NCI-H1417 treated with DMSO at 0.1 percent for 48 hours (cell line): ENCODE data around the gene GNAT1.

Experiments
- DNase-seq: peaks from one replicate; lab custom pipeline; 2025; lab: John Stamatoyannopoulos, UW

GNAT1 gene

DNA sequence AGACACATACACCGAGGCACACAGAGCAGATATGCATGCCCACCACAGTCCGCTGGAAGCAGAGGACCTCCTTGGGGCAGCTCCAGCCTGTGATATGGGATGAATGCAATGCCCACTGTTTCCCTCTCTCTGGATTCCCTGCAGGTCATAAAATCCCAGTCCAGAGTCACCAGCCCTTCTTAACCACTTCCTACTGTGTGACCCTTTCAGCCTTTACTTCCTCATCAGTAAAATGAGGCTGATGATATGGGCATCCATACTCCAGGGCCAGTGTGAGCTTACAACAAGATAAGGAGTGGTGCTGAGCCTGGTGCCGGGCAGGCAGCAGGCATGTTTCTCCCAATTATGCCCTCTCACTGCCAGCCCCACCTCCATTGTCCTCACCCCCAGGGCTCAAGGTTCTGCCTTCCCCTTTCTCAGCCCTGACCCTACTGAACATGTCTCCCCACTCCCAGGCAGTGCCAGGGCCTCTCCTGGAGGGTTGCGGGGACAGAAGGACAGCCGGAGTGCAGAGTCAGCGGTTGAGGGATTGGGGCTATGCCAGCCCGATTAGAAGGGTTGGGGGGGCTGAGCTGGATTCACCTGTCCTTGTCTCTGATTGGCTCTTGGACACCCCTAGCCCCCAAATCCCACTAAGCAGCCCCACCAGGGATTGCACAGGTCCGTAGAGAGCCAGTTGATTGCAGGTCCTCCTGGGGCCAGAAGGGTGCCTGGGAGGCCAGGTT is at the start of gene GNAT1:
Gene GNAT1, plus strand, starts transcription at position 675 of the 725 bp plus-strand sequence. CDS start 116 bp downstream, outside the sequence.
- no peak for DNase-seq

GRCh38 chr3:50146316-50146901 is 45.0 kb upstream of the GNAT1 start:
- DNase-seq, result no peak

GRCh38 chr3:50147016-50147415 is 44.4 kb upstream of the GNAT1 start:
- no peak for DNase-seq

- no peak for DNase-seq
Observed at GRCh38 chr3:50147447-50147846, 44.0 kb upstream of the GNAT1 start.

- DNase-seq, result no peak
Observed at GRCh38 chr3:50147861-50148260, 43.5 kb upstream of the GNAT1 start.

GRCh38 chr3:50150404-50150750 is 41.0 kb upstream of the GNAT1 start:
- DNase-seq, result no peak

DNA sequence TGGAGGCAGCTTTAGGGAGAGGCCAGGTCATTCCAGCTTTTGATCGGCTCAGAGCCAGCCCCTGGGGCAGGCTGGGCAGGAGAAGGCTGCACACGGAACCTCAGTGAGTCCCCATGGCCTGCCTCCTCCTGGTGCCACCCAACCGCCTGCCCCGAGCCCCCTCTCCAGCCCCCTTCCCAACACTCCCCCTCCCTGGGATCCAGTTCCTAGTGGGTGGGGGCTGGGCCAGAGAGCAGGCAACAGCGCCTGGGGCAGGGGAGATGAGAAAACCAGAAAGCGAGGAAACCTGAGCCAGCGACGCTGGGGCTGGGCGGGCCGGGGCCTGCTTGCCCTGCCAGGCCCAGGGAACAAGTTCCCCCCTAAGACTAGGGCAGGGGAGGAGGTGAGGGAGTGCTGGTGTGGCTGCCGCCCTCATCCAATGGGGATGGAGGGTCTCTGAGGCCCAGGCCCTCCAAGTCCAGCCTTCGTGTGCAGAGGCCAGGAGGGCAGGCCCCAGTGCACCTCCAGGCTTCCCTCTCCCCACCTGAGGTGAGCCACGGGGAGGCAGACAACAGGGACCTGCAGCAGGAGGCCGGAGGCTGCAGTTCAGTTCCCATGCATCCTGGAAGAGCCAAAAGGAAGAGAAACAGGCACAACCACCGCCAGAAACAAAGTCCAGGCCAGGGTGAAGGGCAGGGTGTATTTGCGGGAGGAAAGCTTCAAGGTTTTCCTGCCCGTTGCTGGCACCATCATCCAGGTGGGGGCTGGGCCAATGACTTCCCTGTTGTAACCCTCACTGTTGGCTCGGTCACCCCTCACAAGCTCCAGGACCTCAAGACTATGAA is 40.3 kb upstream of the GNAT1 start:
- DNase-seq, result no peak

- no peak for DNase-seq
Observed at GRCh38 chr3:50151728-50152127, 39.7 kb upstream of the GNAT1 start.

DNA sequence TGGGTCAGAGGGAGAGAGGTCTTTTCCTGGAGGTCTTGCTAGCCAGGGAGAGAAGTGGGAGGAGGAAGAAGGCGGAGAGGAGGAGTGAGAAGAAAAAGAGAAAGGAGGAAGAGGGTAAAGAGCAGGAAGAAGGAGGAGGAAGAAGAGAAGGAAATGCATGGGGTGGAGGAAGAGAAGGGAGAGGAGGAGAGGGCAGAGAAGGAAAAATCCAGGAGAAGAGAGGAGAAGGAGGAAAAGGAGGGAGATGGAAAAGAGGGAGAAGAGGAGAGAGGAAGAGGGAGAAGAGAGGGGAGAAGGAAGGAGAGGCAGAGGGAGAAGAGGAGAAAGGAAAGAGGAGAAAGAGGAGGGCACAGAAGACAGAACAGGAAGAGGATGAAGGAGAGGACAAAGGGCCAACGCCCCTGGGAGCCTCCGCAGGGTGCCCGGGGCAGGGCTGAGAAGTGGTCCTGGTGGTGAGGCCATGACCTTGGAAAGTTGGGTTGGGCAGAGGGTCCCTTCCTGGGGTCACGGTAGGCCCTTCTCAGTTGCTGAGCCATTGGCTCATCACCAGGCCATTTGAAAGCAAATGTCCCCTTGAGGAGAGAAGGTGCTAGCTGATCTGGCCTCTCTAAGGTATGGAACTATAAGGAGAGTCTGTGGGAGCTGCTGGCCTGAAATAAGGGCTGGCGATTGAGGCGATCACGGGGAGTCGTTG is 37.5 kb upstream of the GNAT1 start:
- DNase-seq, result no peak

DNA sequence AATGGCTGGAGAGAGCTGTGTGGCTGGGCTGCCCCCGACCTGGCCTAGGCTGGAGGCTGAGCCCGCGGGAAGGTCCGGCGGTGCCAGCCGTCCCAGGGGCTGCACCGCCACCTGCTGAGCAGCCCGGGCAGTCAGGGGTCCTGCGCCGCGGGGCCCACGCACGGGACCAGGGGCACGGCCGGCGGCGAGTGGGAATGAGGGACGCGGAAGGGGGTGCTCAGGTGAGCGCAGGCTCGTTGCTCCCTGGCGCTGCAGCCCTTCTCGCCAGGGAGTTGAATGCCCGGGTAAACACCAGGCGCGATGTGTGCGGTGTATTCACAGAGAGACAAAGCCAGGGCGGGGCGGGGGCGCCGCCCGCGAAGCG is 37.0 kb upstream of the GNAT1 start:
- DNase-seq, result no peak

DNA sequence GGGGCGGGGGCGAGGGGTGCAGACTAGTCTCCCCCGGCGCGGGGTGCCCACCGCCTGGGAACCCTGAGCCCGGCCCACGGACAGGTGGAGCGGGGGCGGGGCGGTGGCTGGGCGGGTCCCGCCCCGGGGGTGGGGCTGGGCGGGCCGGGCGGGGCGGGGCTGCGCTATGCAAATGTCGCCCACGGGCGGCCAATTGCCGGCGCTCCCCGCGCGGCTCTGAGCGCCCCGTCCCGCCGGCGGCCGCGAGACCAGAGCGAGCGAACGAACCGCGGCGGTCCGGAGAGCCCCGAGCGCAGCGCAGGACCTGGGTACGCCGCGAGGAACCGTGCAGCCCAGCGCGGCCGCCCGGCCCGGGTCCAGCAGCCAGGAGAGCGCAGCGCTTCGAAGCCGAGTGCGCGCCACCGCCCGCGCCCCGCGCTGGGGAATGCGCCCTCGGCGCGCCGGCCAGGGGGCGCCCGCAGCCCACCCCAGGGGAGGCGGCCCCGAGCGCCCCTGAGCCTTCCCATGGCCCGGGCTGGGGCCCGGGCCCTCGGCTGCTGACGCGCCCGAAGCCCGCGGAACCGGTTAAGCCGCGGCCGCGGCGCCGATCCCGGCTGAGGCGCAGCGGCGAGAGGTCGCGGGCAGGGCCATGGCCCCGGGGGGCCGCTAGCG is 36.4 kb upstream of the GNAT1 start, which contains the start of gene SEMA3F:
Gene SEMA3F, plus strand, starts transcription at position 485 of the 651 bp plus-strand sequence. CDS start 4,299 bp downstream, outside the sequence.
- no peak for DNase-seq

- no peak for DNase-seq
Observed at GRCh38 chr3:50155491-50155878, 35.9 kb upstream of the GNAT1 start.

- DNase-seq, result no peak
Observed at GRCh38 chr3:50155891-50156290, 35.5 kb upstream of the GNAT1 start.

GRCh38 chr3:50156549-50157493 is 34.6 kb upstream of the GNAT1 start:
- DNase-seq, result no peak

DNA sequence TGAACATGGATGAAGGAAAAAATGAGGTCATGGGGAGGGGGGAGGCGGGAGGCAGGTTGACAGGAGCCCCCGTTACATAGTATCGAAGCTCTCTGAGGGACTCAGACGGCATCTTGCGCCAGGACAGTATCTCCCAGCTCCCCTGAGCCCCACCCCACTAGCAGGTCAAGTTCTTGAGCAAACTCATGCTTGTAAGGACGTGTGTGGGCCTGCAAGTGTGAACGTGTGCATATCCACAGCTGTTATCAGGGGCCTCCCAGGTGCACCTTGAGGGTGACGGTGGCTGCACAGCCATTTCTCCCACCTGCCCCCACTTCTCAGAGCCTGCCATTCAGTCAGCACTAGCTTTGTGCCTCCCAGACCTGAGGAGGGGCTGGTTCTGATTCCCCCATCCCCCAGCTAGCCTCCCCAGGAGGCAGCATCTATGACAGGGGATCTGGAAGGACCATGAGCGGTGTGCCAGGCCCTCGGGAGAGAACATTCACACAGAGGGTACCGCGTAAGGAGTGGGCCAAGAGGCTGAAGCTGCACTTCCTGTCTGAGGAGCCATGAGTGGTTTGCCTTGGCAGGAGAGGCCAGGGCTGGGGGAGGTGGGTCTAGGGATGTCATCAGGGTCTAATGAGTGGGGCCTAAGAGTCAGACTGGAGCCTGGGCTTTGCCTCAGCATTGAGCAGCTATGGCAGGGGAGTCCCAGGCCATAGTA is 33.4 kb upstream of the GNAT1 start:
- no peak for DNase-seq

- no peak for DNase-seq
Observed at GRCh38 chr3:50158530-50159146, 32.8 kb upstream of the GNAT1 start.

DNA sequence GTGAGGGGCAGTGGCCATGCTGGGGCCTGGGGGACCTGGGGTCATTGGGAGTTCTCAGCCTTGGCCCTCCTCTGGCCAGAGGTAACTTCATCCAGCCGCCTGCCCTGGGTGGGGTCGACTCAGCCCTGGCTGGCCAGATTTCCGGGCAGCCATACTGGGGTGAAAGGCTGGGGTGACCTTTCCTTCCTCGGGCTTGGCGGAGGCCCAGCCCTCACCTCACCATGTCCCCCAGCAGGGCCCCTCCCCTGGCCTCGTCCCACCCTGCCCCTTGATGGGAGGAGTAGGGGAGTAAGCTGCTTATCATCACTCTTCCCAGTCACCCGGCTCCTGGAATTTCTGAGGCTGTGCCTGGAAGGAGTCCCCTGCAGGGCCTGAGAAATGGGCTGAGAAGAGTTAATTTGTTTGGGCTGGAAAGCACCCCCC is 30.8 kb upstream of the GNAT1 start:
- DNase-seq, result no peak

DNA sequence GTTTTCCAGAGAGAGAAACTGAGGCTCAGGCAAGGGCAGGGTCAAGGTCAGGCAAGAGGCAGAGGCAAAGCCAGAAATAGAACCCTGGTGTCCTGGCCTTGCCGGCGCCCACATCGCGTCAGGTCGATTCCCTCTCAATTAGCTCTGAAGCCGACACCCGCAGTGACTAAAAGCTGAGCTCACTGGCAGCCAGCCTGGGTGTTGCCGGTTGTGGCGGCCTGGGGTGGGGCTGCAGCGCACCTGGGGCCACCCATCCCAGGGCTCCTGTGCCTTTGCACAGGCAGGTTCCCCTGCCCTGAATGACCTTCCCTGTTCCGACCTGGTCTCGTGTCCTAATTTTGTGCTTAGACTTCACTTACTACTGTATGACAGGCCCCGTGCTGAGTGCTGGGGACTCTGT is 30.1 kb upstream of the GNAT1 start:
- DNase-seq, result no peak

DNA sequence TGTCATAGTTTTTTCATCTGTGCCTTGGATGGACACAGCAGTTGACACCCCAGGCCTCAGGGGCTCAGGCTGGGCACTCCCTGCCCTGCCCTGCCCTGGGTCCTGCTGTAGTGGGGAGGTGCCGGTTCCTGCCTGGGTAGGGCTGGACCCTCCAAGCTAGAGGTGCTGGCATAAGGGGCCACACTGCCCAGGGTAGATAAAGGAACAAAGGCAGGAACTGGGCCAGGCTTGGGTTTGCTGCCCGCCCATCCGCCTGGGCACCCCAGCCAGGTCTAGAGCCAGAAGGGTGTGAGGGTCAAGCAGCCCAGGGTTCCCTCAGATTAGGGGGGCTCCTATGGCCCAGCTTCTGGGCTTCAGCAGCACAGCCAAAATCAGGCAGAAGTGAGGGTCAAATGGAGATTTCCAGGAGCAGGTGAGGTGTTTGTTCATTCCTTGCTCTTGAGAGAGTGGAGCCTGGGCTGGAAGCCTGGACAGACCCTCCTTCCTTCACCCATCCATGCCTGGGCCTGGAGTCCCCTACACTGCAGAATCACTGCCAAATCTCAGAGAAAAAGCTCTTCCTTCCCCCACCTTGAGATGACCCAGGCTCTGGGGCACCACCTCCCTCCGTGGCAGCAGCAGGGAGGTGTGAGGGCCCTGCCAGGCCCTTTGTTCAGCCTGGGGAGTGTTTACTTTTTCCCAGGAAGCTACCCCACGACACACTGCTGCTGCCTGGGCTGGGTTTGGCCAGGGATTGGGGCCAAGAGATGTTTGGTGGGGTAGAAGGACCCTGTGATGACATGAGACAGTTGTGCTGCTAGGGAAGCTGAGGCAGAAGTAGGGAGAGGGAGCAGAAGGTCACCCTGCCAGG is 29.2 kb upstream of the GNAT1 start:
- no peak for DNase-seq
